Astrocyte of the spinal cord (primary cell): ENCODE results near the gene IRAK2.
A peak's percentile ranks its signal among the peaks of the same experiment; 100 is the strongest.
"Not testable (repeated sequence)": the region's sequence is repeated elsewhere in the genome, so short reads cannot be mapped to it uniquely, and the experiment has no call there.

Experiments used
- DNase-seq: peaks from one replicate; pipeline ENCODE4 v3.0.0; 2011; ENCODE audit warnings: low read depth, low spot score
- H3K4me3 ChIP-seq: 2 replicates; pipeline ENCODE4 v1.5.1; 2011; ENCODE audit warnings: low read depth, mild to moderate bottlenecking, low read length, moderate library complexity
- CTCF ChIP-seq: IDR thresholded peaks from 2 replicates; pipeline ENCODE4 v1.5.1; 2012; ENCODE audit warnings: low read depth, mild to moderate bottlenecking, low read length, inconsistent platforms
- in situ Hi-C: cut with HindIII; loops from 2 replicates; pipeline ENCODE4 v1.10.0; 2017; ENCODE audit warnings: low sequenced_read_pairs

IRAK2 gene

GRCh38 chr3:10173095-10173925 lies 8.6 kb downstream of the IRAK2 start:
- in situ Hi-C loops: no loop called here
- H3K4me3 ChIP-seq: no peak overlapping the region
- peak; percentile 43 for DNase-seq
- TF ChIP-seq CTCF: no peak

GRCh38 chr3:10173926-10174435 lies 9.3 kb downstream of the IRAK2 start:
- DNase-seq: peak; percentile 97
- in situ Hi-C loops: no loop called here
- no peak for TF ChIP-seq CTCF
- no peak overlapping the region for H3K4me3 ChIP-seq

GRCh38 chr3:10175334-10175733 lies 10.6 kb downstream of the IRAK2 start:
- DNase-seq, H3K4me3 ChIP-seq, in situ Hi-C loops: not testable (repeated sequence)

GRCh38 chr3:10176150-10176549 lies 11.4 kb downstream of the IRAK2 start:
- DNase-seq, in situ Hi-C loops, H3K4me3 ChIP-seq: not testable (repeated sequence)

- DNase-seq: no peak
- no peak for TF ChIP-seq CTCF
- in situ Hi-C loops: no loop called here
- H3K4me3 ChIP-seq: no peak overlapping the region
These were observed 13.0 kb downstream of the IRAK2 start for GRCh38 chr3:10177737-10178136.

GRCh38 chr3:10178892-10179291 lies 14.2 kb downstream of the IRAK2 start:
- DNase-seq: no peak
- no peak overlapping the region for H3K4me3 ChIP-seq
- TF ChIP-seq CTCF: no peak
- in situ Hi-C loops: no loop called here

GRCh38 chr3:10180289-10180688 lies 15.6 kb downstream of the IRAK2 start:
- in situ Hi-C loops: no loop called here
- no peak overlapping the region for H3K4me3 ChIP-seq
- TF ChIP-seq CTCF: no peak
- no peak for DNase-seq
